GM18861 (cell line): ENCODE data around the gene FAM120B.

Experiments
- ATAC-seq: cut with Tn5 transposase; IDR thresholded peaks from one replicate; pipeline ENCODE4 v1.9.1; 2021; ENCODE audit not compliant: unreplicated experiment

Gene FAM120B

DNA sequence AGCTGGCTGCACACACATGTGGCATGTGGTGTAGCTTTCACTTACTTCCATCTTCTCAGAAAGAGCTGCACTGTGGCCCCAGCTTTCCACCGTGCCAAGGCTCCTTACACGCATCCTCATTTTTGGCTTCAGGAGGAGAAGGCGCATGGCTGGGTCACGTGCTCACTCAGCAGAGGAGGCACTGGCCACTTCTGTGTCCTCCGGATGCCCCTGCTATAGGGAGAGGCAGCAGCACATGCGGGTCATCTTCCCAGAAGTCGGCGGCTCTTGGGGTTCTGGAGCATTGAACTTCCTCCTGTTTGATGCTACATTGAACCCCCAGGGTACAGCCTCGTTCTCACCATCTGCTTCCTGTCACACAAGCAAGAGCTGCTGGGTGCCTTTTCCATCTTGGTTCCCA lies 111.3 kb downstream of the FAM120B start:
- ATAC-seq = no peak

DNA sequence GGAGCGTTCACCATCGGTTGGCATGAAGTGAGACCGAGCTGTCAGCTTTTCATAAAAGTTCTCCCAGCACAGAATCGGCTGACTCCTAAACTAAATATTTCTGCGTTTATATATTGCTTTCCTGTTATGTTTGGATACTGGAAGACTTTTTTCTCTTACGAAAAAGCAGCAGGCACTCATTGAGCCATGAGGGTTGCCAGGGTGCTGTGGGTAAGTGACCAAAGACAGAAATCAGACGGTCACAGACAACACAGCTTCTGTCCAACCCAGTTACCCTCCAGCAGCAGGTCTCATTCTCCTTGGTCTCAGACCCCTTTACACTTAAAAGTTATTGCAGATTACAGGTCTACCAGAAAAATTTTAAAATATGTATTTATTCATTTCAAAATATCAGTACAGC lies 113.7 kb downstream of the FAM120B start:
- no peak for ATAC-seq

- no peak for ATAC-seq
Measured at GRCh38 chr6:170420791-170421776, 114.5 kb downstream of the FAM120B start.

DNA sequence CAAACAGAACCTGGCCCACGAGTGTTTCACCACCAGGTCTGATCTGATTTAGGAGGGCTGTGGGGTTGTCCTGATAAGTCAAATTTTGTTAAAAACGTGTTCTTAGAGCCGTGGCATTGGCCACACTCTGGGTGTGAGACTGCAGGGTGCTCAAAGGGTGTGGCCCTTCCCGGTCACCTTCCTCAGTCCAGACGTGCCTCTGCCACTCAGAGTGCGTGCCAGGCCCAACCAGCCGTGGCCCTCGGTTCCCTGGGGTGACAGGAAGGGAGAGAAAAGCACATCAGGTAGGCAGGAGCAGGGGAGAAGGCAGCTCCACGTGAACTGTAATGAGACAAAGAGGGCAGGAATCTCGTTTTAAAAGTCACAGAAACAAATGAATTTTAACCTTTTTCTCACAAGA lies 115.4 kb downstream of the FAM120B start:
- ATAC-seq = no peak

DNA sequence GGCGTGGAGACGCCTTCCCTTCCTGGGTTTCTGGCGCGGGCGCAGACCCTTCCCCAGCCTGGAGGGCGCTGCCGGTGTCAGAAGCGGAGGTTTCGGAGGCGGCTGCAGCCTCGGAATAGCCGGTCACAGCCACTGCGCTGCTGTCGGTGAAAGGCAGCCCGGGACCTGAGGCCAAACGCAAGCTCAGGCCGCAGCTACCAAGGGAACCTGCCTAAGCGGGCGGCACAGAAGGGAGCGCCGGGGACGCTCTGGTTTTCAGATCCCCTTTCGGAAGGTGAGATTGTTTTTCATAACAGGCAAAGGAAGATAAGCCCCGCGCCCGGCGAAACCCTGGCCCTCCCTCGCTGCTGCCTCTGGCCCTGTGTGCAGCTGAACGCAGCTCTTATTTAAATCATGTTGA lies 116.5 kb downstream of the FAM120B start:
- ATAC-seq = no peak

DNA sequence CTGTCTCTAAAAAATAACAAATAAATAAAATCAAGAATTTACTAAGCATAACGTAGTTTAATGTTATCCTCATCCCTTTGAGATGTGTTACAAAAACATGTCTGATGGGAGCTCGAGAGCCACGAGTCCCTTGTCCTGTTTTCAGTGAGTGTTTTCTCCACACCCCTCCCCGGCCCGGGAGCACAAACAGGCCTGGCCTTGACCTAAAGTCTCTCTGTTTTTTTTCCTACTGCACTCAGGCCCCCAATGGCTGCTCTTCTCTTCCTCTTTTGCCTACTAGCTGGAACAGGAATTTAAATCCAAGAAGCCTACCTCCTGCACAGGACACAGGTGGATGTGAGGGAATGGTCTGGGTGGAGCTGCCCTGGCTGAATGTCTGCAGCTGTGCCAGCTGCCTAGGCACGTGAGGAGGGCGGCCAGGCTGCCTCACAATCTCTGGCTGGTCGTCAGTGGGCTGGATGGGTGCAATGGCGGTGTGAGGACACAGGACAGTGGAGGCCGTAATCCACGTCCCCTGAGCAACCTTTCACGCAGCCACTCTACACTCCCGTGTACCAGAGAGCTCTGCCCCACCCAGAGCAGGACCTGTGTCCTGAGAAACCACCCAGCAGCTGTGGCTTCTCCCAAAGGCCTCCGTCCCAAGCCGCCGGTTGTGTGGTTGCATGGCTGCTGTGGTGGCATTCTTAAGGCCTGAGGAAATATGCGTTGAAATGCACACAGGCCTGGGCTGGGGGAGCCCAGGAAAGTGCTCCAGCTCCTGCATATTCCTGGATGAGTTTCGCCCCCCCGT lies 117.5 kb downstream of the FAM120B start:
- no peak for ATAC-seq

DNA sequence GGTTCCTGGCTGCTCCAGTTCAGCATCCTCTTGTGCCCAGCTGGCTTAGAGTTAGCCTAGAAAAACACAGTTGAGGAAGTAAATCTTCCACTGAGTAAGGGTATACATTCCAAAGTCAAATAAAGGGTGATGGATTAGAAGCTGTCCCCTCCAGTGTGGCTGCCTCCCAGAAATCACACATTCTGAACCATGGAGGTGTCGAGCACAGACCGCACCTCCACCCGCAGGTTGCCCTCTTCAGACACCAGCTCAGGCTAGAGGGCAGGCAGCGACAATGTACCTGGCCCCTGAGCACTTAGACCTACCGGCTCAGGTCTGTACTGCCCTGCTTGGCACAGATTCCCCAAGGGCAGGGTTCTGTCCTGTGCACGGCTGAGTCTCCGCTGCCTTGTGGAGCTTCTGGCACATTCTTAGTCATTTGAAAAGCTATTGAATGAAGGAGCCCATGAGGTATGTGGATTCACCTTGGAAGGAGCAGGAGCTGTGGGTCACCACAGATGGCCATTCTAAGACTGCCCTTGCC lies 118.1 kb downstream of the FAM120B start:
- no peak for ATAC-seq

- ATAC-seq = no peak
Measured at GRCh38 chr6:170429450-170429849, 122.9 kb downstream of the FAM120B start.

- ATAC-seq = no peak
Measured at GRCh38 chr6:170433163-170434116, 126.9 kb downstream of the FAM120B start.

GRCh38 chr6:170434117-170434820 lies 127.7 kb downstream of the FAM120B start:
- no peak for ATAC-seq

- ATAC-seq = no peak
Measured at GRCh38 chr6:170434821-170435155, 128.2 kb downstream of the FAM120B start.

GRCh38 chr6:170435766-170436165 lies 129.2 kb downstream of the FAM120B start:
- no peak for ATAC-seq

DNA sequence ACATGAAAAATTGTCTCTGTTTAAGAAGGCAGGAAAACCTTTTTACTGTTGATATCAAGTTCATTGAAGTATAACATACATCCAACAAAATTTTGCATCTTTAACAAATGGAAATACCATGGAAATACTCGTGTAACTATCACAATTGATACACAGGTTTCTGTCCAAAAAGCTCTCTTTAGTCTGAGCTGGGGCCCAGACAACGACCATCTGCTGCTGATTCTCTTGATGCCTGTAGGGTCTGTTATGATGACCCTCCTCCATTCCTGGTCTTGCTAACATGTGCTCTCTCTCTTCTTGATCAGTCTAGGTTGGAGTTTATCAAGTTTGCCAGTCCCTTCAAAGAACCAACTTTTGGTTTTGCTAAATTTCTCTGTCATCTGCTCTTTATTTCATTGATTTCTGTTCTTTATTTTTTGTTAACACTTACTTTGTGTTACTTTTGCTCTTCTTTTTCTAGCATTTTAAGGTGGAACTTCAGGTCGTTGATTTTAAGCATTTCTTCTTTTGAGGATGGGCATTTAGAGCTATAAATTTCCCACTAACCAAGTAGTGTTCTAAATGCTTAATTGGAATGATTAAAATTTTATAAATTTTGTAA lies 129.8 kb downstream of the FAM120B start:
- ATAC-seq = no peak

GRCh38 chr6:170437719-170438401 lies 131.3 kb downstream of the FAM120B start:
- no peak for ATAC-seq

- ATAC-seq = peak; percentile 98
Measured at GRCh38 chr6:170438402-170438753, 131.8 kb downstream of the FAM120B start.

- ATAC-seq = no peak
Measured at GRCh38 chr6:170438861-170439260, 132.3 kb downstream of the FAM120B start.

DNA sequence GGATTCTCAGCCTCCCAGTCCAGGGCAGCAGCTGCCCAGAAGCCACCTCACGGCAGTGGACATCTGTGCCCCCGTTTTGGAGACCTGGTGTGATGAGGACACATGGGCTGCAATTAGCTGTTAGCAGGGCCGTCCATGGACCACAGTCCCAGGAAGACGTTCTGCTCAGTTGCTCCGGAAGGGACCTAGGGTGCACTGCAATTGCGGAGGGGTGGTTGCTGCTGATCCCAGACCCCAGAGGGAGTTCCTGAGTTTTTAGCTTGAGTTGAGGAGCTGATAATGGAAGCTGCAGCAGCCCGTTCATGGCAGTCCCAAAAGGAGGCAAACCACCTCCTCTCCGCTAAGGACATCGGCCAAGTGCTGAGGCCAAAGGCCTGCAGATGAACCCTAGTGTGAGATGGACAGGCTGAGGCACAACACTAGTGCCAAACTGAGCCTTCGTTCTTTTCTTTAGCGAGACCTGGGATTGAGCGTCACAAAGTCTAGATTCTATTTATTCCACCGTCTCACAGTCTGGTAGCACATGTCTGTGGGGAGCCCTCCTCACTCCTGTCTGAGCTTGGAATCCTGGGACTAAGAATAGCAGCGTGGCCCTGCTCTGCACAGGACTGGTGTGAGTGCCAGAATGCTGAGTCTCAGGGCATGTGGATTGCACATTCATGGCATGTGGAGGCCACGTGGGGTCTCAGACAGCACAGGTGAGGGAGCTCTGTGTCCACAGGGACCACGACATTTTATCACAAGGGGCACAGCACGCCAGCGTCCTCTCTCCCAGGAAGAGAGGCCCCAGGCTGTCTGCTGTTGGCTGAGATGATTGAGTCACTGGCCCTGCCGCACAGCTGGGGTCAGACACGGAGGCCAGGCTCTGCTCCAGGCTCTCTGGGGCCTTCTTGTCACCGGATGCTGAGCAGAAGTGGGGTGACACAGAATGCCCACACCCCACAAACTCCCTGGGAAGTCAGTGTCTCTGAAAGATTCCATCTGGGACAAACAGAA lies 133.1 kb downstream of the FAM120B start:
- no peak for ATAC-seq

- ATAC-seq = no peak
Measured at GRCh38 chr6:170440437-170440836, 133.9 kb downstream of the FAM120B start.
